Lower leg skin (tissue), 3 donors: ENCODE measurements around the gene GABRG3.

Experiments used
- CTCF ChIP-seq, 3 donors: fragments of 450-650 bp; IDR thresholded peaks; one replicate each; pipeline ENCODE4 v1.5.1; 2016; ENCODE audit warnings: antibody characterized with exemption in 3 of 3, mild to moderate bottlenecking in 3 of 3, moderate library complexity in 2 of 3
- POLR2A ChIP-seq, 2 donors: fragments of 450-650 bp; IDR thresholded peaks; one replicate each; pipeline ENCODE4 v1.6.1; 2016 to 2017; ENCODE audit warnings: antibody characterized with exemption in 2 of 2, mild to moderate bottlenecking in 1 of 2, moderate library complexity in 1 of 2

GRCh38 chr15:26935322-26935721 is 35.7 kb upstream of the GABRG3 start:
- TF ChIP-seq CTCF (IDR thresholded peaks at IDR 0.05) (no peak), POLR2A (IDR thresholded peaks at IDR 0.05) (no peak)
